Islet of Langerhans (tissue), 1 donor: ENCODE results near the gene SLC6A19.

ENCODE experiments used
- FAIRE-seq: peaks from one replicate; lab custom pipeline; 2011; peaks lifted over from hg19 to GRCh38; lab: Jason Lieb, UNC

SLC6A19 gene

DNA sequence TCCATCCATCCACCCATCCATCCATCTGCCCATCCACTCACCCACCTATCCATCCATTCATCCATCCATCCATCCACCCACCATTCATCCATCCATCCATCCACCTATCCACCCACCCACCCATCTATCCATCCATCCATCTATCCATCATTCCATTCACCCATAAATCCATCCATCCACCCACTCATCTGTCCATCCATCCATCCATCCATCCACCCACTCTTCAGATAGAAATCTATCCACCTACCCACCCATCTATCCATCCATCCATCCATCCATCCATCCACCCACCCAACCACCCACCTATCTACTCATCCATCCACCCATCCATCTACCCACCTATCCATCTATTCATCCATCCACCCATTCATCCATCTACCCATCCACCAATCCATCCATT, 35.0 kb upstream of the SLC6A19 start:
- no peak for FAIRE-seq

DNA sequence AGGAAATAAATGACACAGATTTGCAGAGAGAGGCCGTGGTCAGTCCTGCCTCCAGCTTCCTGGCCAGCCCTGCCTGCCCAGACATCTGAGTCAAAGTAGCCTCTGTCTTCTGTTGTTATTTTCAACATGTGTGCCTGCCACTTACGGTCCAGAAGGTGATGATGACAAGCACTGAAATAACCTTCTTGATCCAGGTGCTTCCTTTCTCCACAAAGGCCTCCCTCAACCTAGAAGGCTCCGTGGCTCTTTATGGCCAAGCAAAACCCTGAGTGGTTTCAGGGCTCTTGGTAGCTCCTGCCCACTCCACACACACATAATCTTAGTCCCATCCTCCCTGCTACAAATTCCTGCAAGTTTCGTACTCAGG, 34.1 kb upstream of the SLC6A19 start:
- FAIRE-seq: no peak

DNA sequence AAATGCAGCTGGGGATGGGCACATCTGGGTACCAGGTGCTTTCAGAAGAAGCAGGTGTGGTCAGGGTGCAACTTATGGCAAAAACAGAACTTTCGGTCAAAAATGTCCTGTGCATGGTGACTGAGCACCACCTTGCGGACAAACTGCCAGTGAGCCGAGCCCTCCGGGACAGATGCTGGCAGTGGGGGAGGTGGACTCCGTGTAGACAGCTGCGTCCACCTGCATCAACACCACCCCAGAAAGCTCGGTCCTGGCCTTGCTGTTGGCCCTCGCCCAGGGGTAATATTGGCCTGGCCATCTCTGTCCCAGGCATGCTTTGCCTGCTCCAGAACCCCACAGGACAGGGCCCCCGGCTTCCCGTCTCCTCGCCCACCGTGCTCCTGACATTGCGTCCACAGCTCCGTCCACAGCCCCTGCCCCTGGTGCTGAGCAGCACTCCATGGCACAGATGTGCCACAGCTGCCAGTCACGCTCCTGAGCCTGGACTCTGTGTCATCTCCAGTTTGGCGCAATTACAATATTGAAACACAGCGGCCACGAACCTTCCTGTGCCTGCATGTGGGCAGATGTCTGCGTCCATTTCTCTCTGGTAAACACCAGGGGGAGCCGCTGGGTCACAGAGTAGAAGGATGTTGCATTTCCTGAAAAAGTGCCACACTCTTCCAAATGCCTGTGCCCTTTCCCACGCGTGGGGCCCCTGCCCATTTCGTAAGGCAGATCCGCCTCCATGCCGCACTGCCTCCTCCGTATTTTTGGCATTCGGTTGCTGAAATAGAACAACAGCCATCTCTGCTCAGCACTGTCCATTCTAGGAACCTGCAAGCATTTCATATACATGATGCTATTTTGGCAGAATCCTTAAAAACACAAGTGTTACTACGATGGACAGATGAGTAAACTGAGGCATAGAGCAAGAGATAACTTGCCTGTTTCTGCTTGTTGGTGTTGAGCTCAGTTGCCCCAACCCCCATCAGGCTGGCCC, 33.4 kb upstream of the SLC6A19 start:
- FAIRE-seq: no peak

DNA sequence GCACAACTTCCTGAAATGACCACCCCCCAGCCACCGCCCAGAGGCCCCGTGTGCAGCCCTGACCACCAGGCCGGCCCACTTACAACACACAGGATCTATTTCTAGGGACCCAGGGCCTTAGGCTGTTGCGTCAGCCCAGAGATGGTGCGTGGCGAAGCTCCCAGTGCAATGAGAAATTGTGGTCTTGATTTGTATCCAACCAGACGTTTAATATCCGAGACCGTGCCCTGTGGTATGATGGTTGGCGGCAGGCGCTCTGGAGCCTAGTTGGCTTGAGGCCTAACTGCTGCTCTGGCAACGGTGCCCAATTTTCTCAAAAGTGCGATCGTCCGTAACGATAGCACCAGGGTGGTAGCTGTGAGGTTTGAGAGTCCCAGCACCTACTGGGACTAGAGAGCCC, 32.6 kb upstream of the SLC6A19 start:
- FAIRE-seq: no peak

DNA sequence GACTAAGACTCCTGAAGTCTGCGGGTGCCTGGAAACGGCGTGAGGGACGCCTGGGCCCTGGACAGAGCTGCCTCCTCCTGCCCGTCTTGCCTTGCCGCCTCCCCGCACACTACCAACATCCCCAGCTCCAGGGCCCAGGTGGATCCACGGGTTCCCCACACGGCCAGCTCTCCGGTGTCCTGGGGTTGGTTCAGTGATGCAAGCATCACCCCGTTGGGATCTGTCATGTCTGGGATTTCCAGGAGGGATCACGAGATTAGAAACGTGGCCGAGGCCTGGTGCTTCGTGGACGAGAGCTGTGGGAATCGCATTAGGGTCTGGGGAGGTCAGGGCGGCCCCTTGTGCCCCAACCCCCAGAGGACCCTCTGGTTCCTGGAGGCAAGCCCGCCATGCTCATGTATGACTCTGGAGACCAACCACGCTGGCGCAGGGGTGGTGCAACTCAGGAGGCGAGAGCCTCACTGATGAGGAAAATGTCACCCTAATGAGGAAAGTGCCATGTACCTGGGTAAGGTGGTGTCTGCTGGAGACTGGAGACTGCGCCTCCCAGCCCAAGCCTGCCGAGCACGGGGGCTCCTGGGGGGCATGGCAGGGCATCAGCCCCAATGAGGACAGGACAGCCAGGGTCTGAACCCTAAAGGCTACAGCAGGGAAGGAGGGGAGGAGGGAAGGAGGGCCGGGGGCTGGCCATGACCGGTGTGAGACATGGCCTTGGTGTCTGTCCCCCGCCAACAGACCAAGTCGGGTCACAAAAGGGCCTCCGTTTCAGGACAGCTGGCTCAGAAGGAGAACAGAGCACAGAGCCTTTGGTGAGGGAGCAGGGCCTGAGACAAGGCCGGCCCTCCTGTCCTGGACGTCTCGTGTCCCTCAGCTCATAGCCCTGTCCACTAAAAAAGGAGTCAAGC, 31.9 kb upstream of the SLC6A19 start:
- FAIRE-seq: no peak

DNA sequence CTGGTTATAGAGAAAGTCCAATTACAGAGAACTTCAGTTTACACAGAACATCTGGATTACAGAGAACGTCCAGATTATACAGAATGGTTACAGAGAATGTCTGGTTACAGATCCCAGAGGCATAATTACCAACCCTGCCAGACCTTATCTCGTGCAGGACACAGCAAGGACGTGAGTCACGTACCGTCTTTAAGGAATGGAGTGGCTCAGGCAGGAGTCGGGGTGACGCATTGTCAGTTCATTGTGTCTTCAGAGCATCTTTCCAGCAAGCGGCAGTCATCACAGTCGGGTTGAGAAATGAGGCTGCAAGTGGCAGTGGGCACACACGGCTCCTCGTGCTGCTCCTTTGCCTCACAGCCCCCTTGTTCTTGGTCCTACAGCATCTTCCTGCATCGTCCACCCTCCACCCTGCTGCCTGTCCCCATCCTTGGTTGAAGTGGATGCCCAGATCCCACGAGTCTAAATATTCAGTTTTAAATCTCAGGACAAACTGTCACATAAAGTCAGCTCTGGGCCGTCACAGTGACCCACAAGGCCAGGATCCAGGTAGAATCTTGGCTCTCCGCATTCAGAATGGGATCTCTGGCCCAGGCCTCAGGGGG, 30.0 kb upstream of the SLC6A19 start:
- FAIRE-seq: no peak

DNA sequence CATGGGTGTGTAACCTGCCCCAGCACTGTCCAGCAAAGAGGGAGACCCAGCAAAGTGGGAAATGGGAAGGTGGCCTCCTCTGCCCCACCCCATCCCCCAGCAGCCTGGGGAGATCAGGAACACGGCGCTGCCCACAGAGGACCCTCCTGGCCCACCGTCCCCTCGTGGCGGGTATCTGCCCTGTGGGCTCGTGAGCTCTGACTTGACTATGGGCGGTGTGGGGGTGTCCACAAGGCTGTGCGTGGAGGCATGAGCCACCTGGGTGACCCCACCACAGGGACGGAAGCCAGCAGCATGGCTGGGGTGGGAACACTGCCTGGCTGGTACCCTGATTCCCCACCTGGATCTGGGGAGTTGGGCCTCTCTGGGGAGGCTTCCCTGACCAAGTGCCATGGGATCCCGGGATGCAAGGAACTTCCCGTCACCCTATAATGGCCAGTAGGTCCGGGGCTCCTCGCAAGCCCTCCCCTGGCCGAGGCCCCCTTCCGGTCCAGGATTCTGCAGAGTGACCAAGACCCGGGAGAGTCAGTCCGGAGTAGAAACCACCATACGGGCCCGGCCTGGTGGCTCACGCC, 29.3 kb upstream of the SLC6A19 start:
- no peak for FAIRE-seq

DNA sequence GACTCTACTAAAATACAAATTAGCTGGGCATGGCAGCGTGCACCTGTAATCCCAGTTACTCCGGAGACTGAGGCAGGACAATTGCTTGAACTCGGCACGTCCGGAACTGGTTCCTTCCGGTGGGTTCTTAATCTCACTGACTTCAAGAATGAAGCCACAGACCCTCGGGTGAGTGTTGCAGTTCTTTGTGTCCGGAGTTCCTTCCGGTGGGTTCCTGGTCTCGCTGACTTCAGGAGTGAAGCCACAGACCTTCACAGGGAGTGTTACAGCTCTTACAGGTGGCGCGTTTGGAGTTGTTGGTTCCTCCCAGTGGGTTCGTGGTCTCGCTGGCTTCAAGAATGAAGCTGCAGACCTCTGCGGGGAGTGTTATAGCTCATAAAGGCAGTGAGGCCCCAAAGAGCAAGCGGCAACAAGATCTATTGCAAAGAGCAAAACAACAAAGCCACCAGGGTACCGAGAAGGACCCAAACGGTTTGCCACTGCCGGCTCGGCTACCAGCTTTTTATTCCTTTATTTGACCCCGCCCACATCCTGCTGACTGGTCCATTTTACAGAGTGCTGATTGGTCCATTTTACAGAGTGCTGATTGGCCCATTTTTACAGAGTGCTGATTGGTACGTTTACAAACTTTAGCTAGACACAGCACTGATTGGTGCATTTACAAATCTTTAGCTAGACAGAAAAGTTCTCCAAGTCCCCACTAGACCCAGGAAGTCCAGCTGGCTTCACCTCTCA, 28.6 kb upstream of the SLC6A19 start:
- FAIRE-seq: no peak

DNA sequence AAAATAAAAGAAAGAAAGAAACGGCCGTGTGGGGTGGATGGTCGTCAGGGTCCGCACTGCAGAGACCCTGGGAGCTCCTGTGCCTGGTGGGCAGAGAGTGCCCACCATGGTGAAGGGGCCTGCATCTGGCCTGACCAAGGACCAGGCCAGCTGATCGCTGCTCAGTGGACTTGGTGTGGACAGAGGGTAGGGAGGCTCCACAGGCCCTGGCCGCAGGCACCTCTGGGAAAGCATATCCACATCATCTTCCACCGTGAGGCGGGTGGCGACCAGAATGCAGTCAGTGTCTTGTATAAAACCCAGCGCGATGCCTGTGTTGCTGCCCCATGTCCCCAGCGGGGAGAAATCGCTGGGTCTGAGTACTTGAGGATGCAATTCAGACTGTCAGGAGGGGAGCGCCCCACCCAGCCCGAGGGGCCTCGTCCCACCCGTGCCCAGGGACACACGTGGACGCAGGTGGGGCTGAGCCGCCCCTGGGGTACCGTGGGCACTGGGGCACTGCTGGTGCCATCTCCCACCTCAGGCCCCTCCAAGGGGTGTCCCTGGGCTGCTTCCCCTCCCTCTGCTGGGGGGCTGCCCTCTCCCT, 27.8 kb upstream of the SLC6A19 start:
- no peak for FAIRE-seq

DNA sequence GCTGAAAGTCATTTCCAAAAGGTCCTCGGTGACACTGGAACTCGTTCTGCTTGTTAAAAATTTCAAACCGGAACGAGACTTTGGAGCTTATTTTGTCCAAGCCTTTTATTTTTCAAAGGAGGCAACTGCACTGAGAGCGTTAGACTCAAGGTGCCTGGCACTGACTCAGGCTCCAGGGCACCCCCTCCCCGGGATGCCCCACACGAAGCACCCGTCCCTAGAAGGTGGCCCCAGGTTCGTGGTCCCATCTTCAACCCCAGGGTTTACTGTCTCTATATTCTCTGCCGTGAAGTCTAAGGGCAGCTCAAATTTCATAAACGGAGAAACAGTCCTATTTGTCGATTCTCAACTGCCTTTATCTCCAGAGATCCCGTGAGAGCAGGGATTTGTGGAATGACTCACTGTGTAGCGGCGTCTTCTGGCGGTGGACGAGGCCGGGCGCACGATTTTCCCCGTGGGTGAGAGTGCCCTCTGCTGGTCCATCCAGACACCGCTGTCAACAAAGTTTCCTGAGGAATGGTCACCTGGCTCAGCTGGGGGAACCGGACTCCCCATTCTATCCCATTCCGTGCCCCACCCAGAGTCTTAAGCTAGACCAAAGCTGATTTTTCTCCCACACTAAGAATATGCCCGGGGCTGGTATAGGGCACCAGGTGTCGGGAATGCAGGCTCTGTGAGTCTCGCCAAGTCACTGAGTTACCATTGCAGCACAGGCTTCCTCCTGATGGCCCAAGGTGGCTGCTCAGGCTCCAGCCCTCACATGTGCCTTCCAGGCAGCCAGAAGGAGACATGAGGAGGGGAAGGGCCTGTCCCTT, 27.1 kb upstream of the SLC6A19 start:
- no peak for FAIRE-seq

DNA sequence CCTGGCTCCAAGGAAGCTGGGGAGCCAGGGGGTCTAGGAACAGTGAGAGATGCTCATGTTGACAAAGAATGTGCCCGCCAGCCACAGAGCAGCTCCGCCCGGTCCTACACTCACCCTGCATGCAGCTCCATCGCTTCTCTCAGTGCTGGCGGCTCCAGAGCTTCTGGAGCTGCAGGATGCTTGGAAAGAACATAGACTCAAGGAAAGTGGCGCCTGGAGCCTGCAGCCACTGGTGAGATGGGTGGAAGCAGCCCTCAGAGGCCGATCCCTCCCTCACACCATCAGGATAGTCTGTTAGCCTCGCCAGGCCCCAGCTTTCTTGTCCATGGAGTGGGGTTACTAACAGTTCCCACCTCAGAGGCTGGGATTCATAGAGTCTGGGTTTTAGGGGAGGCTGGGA, 26.4 kb upstream of the SLC6A19 start:
- FAIRE-seq: no peak

DNA sequence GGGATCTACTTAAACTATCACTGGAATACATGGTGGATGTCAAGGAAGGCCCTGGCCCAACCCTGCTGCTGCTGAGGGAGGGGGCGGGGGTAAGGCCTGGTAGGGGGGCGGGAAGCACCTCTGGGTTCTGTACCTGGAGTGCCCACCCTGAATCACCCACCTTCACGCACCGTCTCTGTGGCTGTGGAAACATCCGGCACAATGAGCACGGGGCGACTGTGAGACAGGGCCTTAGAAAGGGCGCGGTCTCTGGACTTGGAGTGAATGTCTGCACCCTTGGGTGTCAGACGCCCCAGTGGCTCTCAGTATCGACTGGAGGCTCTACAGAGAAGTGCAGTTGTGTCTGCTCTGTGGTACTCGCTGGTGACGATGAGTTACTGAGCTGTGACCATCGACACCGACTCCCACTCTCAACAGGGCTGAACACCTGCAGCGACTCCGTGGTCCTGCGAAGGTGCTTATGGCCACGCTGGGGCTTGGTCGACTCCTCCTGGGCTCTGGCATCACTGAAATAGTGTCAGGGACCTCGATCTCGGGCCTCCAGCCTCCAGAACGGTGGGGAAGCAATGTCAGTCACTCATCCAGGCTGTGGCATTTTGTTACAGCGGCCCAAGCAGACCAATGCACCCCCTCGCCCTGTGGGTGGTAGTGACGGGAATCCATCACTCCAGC, 25.5 kb upstream of the SLC6A19 start:
- no peak for FAIRE-seq

DNA sequence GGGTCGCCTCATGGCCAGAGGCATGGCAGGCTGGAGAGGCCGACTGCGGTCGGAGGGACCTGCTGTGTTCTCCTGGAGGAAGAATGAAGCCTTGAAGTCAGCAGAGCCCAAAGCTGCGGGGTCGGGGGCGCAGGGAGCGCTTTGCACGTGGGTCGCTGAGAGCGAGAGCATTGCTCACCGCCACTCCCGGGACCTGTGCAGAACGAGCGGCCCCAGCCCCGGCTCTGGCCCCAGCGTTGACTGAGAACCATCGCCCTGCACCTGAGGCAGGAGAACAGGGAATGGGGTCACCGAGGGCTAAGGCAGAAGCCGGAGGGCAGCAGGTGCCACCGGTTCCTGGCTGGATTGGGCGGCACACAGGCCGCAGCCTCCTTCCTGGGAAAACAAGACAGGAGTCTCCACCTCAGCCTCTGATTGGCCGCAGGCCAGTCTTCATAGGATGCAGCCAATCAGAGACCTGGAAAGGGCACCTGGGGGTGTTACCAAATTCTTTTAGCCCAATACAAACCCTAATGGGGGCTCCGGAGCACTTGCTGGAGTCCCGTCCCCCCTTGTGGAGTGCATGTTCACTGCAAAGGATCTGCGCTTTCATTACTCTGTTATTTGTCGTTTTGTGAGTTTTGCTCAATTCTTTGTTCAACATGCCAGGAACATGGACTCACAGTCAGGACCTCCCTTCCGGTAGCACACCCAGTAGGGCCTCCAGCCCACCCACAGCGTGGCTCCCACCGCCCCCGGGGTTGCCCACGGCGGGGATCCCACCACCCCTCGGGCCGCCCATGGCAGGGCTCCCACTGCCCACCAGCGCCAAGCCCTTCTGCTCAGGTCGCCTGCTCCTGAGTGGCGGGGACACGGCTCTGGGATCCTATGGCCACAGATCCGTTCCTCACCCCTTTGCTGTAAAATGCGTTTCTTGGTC, 24.7 kb upstream of the SLC6A19 start:
- no peak for FAIRE-seq

DNA sequence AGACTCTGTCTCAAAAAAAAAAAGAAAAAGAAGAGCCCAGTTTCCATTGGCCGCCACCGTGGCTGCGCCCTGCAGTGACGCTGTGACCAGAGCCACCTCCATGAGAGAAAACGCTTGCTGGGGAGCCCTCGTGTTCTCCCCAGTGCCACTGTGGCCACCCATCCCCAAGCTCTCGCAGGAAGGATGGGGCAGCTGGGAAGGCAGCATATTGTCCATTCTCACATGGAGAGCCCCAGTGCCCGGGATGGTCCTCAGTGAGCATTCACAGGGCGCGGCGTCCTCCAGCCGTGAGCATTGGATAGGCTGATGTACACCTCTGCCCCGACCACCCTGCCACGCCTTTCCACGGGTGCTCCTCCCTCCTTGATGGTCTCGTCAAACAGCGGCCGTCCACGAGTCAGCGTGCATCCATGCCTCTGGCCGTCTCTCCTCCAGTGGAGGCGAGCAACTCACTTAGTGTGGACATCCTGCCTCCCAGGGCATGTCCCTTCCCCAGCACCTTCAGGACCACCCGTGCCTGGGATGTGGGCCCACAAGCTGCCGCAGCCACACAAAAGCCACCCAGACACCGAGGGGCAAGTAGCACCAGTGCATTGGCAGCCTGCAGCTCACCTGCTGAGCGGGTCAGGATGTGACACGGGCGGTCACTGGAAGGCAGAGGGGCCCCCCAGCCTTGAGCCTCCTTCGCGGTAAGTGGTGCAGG, 23.4 kb upstream of the SLC6A19 start:
- FAIRE-seq: no peak

DNA sequence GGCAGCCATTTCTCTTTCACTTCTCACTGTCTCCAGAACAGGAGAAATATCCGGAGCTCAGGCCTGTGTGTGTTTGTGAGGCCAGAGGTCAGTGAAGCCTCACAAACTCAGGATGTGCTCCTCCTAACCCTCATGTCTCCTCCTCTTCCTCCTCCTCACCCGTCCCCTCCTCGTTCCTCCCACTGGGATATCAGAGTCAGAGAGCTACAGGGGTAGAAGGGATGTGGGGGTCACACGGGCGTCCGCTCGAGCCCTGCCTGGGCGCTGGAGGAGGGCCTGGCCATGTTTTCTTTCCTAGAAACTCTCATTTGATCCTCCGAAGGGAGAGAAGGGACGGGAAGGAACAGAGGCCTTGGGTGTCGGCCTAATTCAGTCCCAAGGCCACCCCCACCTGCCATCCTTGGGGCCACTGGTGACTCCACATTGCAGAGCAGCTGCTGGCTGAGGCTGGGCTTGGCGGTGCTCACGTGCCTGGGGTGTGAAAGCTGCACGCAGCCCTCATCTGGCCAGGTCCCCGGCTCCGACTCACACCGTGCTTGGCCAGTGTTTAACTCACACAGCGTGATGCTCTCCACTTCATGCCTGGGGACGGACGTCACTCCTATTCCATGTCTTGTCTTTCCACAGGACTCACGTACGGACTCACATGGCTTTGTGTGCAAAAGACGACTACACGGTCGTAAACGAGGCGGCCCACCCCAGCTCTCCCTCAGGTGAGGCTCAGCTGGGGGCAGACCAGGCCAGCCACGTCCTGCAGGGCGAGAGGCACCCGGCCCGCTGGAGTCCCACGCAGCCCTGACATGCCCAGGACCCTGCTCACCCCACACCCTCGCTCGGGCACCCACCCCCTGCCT, 22.6 kb upstream of the SLC6A19 start:
- no peak for FAIRE-seq

DNA sequence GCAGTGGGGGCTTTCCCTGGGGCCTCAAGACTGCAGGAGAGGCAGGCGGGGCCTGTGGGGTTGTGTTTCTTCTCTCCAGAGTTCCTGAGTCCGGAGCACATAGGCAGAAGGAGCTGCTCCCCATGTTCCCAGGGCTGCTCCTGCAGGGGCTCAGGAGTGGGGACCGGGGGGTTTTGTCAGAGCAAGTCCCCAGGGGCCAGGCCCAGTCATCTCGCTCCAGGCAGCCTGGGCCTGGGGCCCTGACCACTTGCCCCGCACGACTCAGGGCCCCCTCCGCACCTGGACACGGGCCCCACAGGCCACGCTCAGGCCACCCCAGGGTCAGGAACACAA, 22.0 kb upstream of the SLC6A19 start:
- no peak for FAIRE-seq

DNA sequence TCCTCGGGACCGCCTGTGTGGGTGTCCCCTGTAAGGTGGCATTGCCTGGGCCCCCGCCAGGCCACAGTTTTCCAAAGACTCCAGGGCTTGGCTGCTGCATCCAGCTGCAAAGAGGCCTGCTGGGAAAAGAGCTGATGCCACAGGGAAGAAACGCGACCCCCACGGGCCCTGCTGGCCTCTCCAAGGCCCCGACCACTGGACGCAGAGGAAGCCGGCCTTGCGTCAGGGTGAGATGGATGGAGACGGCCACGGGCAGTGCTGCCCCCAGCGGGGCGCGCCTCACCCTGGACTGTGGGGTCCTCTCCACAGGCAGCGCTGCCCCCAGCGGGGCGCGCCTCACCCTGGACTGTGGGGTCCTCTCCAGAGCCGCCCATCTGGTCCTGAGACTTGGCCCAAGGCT, 21.3 kb upstream of the SLC6A19 start:
- FAIRE-seq: no peak
